GM21381 (cell line): ENCODE results near the gene TMPRSS5.

Experiments
- ATAC-seq: cut with Tn5 transposase; IDR thresholded peaks from one replicate; pipeline ENCODE4 v1.9.1; 2021; ENCODE audit warnings: mild to moderate bottlenecking, moderate library complexity; ENCODE audit not compliant: unreplicated experiment

Gene TMPRSS5

DNA sequence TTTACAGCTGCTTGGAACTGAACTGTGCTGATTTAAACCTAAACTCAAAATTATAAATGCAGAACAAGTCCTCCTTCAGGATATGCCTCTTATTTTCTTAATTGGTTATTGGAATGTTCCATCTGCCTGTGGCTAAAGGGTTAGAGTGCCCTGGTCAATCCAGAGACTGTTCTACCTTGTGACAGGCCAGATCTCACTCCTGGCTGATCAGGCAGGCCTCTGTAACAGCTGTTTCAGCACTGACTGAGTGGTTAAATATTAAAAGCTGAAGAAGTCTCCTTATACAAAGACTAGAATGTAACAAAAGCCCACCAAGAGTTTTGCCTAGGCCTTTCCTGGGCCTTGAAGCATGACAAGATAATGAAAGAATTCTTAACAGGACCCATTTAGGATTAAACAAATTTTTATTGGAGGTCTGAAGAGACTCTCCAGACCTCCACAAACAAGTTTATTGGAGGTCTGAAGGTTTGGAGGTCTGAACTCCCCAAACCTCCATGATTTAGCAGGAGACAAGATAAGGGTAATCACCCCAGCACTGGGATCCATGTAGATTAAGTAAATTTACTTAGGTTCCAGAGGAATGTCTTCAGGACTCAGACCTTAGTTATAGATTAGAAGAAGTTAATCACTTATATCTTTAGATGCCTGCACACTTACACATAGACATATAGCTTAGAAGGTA is 35.8 kb downstream of the TMPRSS5 start:
- no peak for ATAC-seq

DNA sequence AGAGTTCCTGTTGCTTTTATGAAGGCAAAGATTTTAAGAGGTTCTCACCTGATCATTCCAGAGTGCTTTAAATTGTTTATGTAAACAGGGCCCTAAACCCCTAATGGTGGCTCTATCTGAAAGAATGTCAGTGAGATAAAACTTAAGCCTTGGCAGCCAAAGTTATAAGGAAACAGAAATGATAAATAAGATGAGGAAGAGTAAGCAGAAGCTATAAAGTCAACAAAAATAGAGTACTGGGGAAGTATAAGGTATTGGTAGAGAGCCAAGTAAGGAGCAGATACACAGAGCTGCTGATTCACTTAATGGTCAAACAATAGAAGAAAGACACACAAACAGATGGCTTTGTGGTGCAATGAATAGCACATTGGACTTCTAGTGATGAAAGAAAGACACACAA is 37.9 kb downstream of the TMPRSS5 start:
- ATAC-seq = no peak

DNA sequence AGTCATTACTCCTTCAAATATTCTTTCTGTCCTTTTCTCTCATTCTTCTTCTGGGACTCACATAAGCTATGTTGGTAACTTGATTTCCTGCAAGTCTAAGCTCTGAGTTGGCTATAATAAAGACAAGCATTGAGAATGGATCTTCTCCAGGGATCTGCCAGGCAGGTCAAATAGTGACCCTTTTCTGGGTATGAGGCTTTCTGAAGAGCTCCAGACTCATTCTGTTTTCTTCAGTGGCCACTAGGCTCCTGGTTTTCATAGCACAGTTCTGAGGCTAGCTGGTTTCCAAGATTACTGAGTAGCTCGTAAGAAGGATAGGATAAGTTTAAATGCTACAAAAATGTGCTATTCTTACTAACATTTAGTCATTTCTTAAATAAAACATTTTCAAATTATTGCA is 38.3 kb downstream of the TMPRSS5 start:
- ATAC-seq = no peak

- no peak for ATAC-seq
Measured at GRCh38 chr11:113666584-113666983, 39.5 kb downstream of the TMPRSS5 start.

DNA sequence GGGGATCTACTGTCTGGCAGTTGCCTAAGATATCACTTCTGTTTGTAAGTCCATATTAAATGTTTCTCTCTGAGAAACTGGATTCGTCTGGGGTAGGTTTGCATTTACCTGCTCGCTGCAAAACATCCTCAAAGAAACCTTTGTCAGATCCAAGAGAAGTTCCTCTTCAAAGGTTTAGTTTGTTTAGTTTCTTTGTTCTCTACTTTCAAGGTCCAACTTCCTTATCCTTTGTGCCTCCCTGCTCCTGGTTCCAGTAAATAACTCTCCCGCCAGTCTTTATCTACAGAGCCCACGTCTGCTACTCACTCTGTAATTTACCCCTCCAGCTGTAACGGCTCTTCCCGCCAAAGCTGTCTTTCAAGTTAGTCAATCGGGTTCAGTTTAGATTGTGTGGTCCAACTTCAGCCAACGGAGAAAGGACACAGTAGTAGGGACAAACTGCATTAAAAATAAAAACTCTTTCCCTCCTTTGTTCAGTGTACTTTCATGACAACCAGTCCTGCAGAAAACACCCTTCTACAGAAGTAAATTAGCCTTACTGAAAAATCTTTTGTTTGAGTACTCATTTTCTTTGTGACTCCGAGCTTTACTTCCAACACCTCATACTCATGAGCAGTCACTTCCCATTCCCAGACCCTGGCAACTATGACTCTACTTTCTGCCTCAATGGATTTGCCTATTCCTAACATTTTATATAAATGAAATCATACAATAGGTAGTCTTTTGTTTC is 41.0 kb downstream of the TMPRSS5 start:
- ATAC-seq = no peak

- ATAC-seq = no peak
Measured at GRCh38 chr11:113664069-113664980, 41.8 kb downstream of the TMPRSS5 start.

DNA sequence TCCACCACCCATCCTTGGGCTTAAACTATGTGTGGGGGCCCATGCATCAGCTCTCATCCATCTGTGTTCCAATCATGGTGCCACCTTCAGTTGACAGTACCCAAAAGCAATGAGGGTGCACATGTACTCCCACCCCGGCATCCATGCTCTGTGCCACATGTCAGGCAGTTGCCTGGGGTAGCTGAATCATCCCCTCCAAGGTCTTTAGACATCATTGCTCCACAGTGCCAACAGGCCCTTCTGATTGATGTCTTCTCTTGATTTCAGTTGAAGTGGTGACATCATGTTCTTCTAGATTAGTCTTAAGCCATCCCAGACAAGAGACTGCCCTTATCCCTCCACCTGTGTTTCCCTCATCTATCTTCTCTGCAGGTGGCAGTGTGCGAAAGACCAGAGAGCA is 42.5 kb downstream of the TMPRSS5 start:
- no peak for ATAC-seq

DNA sequence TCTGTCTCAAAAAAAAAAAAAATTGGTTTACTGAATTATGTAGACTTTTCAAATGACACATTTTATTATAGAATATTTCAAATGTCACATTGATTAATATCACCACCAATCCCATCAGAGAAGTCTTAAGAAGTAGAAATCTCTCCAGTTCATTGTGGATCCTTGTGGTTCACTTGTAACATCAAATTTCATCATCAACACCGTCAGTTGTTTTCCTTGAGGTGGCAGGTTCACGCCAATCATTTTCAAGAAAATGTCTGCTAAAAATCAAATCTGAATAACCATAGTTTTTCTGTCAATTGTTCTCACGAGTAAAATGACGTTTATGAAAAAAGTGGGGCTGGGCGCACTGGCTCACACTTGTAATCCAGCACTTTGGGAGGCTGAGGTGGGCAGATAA is 50.3 kb downstream of the TMPRSS5 start:
- no peak for ATAC-seq

GRCh38 chr11:113651023-113651422 is 55.1 kb downstream of the TMPRSS5 start:
- ATAC-seq = no peak

GRCh38 chr11:113649311-113649710 is 56.8 kb downstream of the TMPRSS5 start:
- no peak for ATAC-seq

GRCh38 chr11:113647856-113648255 is 58.3 kb downstream of the TMPRSS5 start:
- no peak for ATAC-seq

GRCh38 chr11:113647108-113647507 is 59.0 kb downstream of the TMPRSS5 start:
- ATAC-seq = no peak

DNA sequence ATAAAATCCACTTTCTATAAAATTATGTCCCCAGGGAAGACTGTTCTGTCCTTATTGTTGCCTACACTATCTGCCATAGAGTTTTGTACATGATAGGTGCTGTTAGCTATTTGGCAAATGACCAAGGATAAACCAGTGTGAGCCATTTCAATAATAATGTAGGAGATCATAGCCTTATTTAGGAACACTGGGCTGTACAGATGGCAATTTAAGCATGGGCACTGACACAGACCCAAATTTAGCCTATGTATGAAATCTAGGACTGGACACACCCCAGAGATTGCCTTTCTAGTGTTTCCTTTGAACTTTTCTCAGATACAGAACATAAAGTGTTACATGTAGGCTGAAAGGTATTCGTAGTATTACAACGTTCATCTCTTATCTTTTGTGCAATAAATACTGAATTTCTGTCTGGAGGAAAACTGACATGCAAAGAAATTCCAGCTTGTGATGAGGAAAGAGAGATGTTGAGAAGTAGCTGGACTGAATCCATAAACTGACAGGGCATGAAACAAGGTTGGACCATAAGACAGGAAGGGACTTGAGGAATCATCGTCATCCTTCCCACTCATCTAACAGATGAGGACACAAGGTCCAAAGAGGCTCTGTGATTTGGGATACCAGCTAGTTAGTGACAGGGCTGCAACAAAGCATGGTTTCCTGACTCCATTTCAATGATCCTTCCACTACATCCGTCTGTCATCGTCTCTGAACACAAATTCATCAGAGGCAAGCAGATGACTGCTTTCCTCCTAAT is 60.3 kb downstream of the TMPRSS5 start:
- ATAC-seq = no peak

DNA sequence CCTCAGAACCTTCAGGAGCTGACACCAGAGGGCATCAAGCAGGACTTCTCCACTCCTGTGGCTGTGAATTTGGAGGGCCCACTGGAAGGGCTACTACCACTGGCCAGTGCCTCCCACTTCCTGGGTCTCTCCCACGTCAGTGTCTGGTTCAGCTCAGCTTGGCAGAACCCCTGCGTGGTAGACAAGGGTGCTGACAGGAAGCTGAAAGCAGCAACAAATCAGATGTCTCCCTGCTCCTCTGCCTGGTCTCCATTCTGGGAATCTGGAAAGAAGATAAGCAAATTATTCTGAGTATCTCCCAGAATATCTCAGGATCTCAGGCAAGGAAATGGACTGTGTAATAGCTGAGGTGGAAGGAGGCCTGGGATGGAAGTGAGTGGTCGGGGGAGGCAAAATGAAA is 61.5 kb downstream of the TMPRSS5 start:
- ATAC-seq = no peak

- ATAC-seq = no peak
Measured at GRCh38 chr11:113643701-113644100, 62.4 kb downstream of the TMPRSS5 start.

DNA sequence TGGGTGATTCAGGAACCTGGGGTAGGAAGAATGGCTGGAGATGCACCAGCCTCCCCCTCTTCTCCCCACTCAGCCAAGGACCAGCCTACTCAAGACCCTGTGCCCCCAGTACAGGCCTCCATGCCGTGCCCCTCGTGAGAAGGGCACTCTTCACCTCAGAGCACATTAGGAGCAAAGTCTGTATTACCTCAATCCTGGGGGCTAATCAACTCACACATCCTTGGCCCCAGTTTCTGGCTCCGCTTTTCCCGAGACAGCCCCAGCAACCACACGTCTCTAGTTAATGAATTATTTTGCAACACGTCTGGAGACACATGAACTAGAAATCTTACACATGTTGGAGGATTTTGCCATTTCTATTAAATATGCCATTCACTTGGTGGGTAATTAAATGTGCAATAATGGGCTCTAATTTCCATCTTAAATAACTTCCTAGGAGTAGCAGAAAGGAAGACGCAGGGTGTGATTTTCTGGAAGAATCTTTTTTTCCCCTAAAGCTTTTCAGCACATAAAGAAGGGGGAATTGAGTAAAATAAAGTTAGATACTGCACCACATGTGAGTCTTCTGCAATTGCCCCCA is 63.0 kb downstream of the TMPRSS5 start:
- no peak for ATAC-seq

- ATAC-seq = no peak
Measured at GRCh38 chr11:113642090-113642489, 64.0 kb downstream of the TMPRSS5 start.

GRCh38 chr11:113638376-113638775 is 67.7 kb downstream of the TMPRSS5 start:
- ATAC-seq = no peak

GRCh38 chr11:113637636-113638035 is 68.5 kb downstream of the TMPRSS5 start:
- ATAC-seq = no peak
